Stimulated activated CD4-positive, alpha-beta T cell treated with anti-CD3 and anti-CD28 coated beads, Interleukin-15, amount 100 ng/mL, for 24 hours (primary cell): ENCODE results near the gene LAMP2.

Experiments used
- DNase-seq: peaks from one replicate; pipeline ENCODE4 v3.0.0-alpha.2; 2020

Gene LAMP2

GRCh38 chrX:120453985-120454384 is 15.1 kb downstream of the LAMP2 start:
- no peak for DNase-seq

- no peak for DNase-seq
Observed at GRCh38 chrX:120452131-120452530, 17.0 kb downstream of the LAMP2 start.

- no peak for DNase-seq
Observed at GRCh38 chrX:120450163-120450562, 18.9 kb downstream of the LAMP2 start.

GRCh38 chrX:120446498-120446897 is 22.6 kb downstream of the LAMP2 start:
- DNase-seq: no peak

- no peak for DNase-seq
Observed at GRCh38 chrX:120439921-120440320, 29.2 kb downstream of the LAMP2 start.

- no peak for DNase-seq
Observed at GRCh38 chrX:120429776-120430540, 39.1 kb downstream of the LAMP2 start.

- no peak for DNase-seq
Observed at GRCh38 chrX:120428309-120428708, 40.8 kb downstream of the LAMP2 start.

- no peak for DNase-seq
Observed at GRCh38 chrX:120426599-120426998, 42.5 kb downstream of the LAMP2 start.

- DNase-seq: peak; percentile 3
Observed at GRCh38 chrX:120419463-120419862, 49.6 kb downstream of the LAMP2 start.

- no peak for DNase-seq
Observed at GRCh38 chrX:120408168-120408567, 60.9 kb downstream of the LAMP2 start.

GRCh38 chrX:120406638-120407037 is 62.5 kb downstream of the LAMP2 start:
- DNase-seq: no peak

GRCh38 chrX:120402369-120402768 is 66.7 kb downstream of the LAMP2 start:
- DNase-seq: no peak

- no peak for DNase-seq
Observed at GRCh38 chrX:120401301-120401700, 67.8 kb downstream of the LAMP2 start.

GRCh38 chrX:120380699-120381098 is 88.4 kb downstream of the LAMP2 start:
- peak; percentile 8 for DNase-seq

GRCh38 chrX:120379937-120380681 is 89.0 kb downstream of the LAMP2 start:
- no peak for DNase-seq

GRCh38 chrX:120378570-120378969 is 90.5 kb downstream of the LAMP2 start:
- DNase-seq: no peak
